Fibroblast of skin of left quadriceps (primary cell): ENCODE measurements around the gene MAD1L1.

Experiments used
- DNase-seq, 2 experiments: peaks; one replicate each; pipeline ENCODE4 v3.0.0-alpha.2; 2013; ENCODE audit warnings: low read depth in 2 of 2

Gene MAD1L1

GRCh38 chr7:1798191-1798590, 434.6 kb downstream of the MAD1L1 start:
- no peak for DNase-seq

- no peak for DNase-seq
Observed at GRCh38 chr7:1794888-1795542, 437.7 kb downstream of the MAD1L1 start.

DNA sequence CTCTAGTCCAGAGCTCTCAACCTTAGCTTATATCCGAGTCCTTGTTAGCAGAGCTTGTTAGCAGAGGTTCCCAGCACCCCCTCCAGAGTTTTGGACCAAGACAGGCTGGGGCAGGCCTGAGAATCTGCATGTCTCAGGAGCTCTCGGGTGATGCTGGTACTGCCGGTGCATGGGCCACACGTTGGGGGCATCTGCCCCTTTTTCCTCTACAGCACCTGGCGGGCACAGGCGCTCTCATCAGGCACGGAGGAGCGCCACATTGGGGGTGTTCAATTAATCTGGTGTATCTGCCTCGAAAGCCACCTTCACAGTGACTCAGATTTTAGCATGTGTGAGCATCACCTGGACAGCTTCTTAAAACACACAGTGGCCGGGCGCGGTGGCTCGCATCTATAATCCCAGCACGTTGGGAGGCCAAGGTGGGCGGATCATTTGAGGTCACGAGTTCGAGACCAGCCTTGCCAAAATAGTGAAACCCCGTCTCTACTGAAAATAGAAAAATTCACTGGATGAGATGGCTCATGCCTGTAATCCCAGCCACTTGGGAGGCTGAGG, 445.0 kb downstream of the MAD1L1 start:
- no peak for DNase-seq

DNA sequence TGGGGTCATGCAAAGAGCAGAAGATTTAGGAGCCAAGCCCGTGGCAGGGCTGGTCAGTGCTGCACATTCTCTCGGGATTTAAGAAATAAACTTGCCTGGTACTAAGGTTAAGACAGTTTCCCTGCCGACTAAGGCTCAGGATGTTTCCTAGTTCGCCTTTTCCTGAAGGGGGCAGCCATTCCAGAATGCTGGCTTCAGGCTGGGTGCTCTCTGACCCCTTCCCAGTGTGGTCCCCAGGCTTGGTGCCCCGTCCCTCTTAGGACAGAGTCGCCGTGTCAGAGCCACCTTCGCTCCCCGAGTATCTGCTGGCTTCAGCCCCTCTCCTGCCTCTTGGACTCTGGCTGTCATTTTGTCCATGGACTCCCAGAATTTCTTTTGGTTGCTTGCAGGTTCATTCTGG, 445.5 kb downstream of the MAD1L1 start:
- no peak for DNase-seq

DNA sequence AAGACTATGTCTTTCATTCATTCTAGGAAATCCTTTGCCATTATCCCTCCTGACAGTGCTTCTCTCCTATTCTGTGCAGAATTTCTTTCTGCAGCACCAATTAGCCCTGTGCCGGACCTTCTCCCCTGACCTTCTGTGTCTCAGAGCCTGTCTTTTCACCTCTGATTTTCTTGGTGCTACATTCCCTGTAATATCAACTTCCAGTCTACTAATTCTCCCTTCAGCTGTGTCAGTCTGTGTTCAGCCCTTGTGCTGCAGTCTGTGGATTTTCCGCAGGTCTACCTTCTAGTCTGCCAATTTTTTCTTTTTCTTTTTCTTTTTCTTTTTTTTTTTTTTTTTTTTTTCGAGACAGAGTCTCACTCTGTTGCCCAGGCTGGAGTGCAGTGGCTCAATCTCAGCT, 446.9 kb downstream of the MAD1L1 start:
- DNase-seq = no peak

DNA sequence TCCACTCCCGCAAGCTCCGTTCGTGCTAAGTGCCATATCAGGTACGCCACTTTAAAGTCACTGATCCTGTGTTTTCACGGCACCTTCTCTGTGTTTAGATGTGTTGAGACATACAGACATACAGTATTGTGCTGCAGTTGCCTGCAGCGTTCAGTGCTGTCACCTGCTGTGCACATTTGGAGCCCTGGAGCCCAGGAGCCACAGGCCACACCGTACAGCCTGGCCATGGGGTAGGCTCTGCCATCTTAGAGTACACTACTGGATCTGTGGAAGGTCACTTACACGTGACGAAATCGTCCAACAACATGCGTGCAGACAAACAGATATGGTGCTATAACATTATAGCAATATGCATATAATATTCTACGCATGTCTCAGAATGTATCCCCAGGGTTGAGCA, 451.4 kb downstream of the MAD1L1 start:
- no peak for DNase-seq

DNA sequence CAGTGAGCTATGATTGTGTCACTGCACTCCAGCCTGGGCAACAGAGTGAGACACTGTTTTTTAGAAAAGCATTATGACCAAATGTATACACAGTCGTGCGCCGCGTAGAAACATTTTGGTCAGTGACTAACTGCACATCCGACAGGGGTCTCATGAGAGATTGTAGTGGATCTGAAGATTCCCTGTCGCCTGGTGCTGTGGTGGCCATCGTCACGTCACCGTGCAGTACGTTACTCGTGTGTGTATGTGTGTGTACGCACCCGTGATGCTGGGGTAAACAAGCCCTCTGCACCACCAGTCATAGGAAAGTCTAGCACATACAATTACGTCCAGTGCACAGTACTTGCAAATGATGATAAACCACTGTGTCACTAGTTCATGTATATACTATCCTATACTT, 453.3 kb downstream of the MAD1L1 start:
- no peak for DNase-seq

DNA sequence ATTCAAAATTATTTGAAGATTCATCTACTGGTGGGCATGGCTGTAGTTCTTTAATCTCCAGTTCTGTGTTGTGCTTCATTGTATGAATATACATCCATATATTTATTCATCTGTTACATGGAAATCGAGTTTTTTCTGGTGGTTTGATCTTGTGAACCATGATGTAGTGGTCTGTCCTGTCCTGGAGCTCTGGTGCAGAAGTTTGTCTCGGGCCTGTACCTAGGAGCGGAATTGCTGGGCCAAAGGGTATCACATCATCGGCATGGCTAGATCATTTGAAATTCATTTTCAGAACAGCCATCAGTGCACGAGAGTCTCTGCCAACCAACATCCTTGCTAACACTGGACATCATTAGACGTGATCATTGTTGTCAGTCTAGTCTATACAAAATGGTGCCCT, 455.6 kb downstream of the MAD1L1 start:
- DNase-seq = no peak

DNA sequence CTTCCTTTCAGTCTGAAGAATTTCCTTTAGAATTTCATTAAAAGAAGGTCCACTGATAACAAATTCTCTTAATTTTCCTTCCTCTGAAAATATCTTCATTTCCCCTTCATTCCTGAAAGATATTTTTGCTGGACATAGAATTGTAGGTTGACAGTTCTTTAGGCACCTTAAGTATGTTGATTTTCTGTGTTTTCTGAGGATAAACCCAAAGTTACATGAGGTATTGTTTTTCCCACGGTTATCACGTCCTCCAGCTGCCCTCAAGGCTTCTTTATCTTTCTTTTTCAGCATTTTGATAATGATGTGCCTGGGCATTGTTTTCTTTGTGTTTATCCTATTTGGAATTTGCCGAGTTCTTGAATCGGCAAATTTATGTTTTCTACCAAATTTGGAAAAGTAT, 457.4 kb downstream of the MAD1L1 start:
- DNase-seq = no peak

- DNase-seq = no peak
Observed at GRCh38 chr7:1770331-1770730, 462.4 kb downstream of the MAD1L1 start.

- DNase-seq = no peak
Observed at GRCh38 chr7:1769286-1770200, 463.2 kb downstream of the MAD1L1 start.

DNA sequence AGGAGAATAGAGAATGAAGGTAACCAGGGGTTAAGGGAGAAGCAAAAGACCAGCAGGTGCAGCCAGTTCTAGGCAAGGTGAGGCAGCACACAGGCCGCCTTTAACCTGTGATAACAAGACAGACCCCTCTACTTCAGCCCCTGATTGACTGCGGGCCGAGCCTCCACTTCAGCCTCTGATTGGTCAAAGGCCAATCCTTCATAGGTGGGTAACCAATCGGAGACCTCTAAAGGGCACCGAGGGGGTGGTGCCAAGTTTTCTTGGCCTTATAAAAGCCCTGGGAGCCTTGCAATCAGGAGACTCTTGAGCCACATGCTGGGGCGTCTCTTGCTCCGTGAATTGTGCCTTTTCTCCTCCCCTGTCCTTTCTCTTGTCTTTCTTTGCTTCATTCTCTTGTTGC, 463.9 kb downstream of the MAD1L1 start:
- DNase-seq = no peak

DNA sequence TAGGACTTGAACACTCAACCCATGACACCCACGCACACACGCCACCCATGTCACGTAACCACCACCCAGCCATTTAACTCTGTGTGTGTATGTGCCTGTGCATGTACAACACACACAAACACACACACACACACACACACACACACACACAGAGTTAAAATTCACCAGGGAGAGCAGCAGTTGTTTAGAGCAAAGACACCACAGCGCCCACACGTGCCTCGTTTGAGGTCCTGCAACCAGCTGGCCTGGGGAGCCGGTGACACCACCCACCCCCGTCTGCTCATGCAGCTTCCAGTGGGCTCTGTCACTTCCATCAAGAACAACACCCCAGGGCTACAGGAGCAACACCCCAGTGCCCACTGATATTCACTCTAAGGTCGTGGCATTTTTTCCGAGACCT, 465.2 kb downstream of the MAD1L1 start:
- DNase-seq = no peak
